HuH-7 (cell line): Measurements from ENCODE around the gene TMEM18.

Source experiments
- DNase-seq: peaks from one replicate; pipeline ENCODE4 v3.0.0; 2011; ENCODE audit warnings: low spot score

The TMEM18 gene

GRCh38 chr2:618005-618404, 59.2 kb downstream of the TMEM18 start:
- DNase-seq = no peak
